Activated naive CD4-positive, alpha-beta T cell treated with Interleukin-2 at 50 U/mL for 16 hours (primary cell): ENCODE results near the gene NRK.
"Not testable (repeated sequence)": the region's sequence is repeated elsewhere in the genome, so short reads cannot be mapped to it uniquely, and the experiment has no call there.

Source experiments
- DNase-seq: peaks from one replicate; pipeline ENCODE4 v3.0.0-alpha.2; 2020

Gene NRK

GRCh38 chrX:105882581-105883275, 60.4 kb downstream of the NRK start:
- DNase-seq = no peak

GRCh38 chrX:105894721-105895120, 72.4 kb downstream of the NRK start:
- DNase-seq = no peak

GRCh38 chrX:105909576-105909975, 87.2 kb downstream of the NRK start:
- no peak for DNase-seq

GRCh38 chrX:105910563-105911105, 88.3 kb downstream of the NRK start:
- no peak for DNase-seq

GRCh38 chrX:105945266-105945665, 122.9 kb downstream of the NRK start:
- DNase-seq = no peak

- DNase-seq = no peak
These were observed 147.1 kb downstream of the NRK start for GRCh38 chrX:105969487-105969886.

GRCh38 chrX:105972690-105973386, 150.5 kb downstream of the NRK start:
- no peak for DNase-seq

GRCh38 chrX:105973387-105973739, 151.0 kb downstream of the NRK start:
- DNase-seq = no peak

GRCh38 chrX:105975382-105975781, 153.0 kb downstream of the NRK start:
- DNase-seq = no peak

GRCh38 chrX:105981772-105982485, 159.6 kb downstream of the NRK start:
- DNase-seq = no peak

GRCh38 chrX:105988487-105988886, 166.1 kb downstream of the NRK start:
- not testable (repeated sequence) for DNase-seq

- no peak for DNase-seq
These were observed 177.0 kb downstream of the NRK start for GRCh38 chrX:105999294-105999693.

GRCh38 chrX:106000203-106000602, 177.9 kb downstream of the NRK start:
- no peak for DNase-seq

- not testable (repeated sequence) for DNase-seq
These were observed 178.3 kb downstream of the NRK start for GRCh38 chrX:106000609-106001008.

- no peak for DNase-seq
These were observed 183.3 kb downstream of the NRK start for GRCh38 chrX:106005684-106006083.

- DNase-seq = no peak
These were observed 185.5 kb downstream of the NRK start for GRCh38 chrX:106007815-106008214.
